Fibroblast of skin of right quadriceps (primary cell): ENCODE results near the gene IL22RA1.

Source experiments
- DNase-seq: peaks from one replicate; pipeline ENCODE4 v3.0.0-alpha.2; 2013

The IL22RA1 gene

GRCh38 chr1:24111996-24112779, 30.8 kb downstream of the IL22RA1 start, which contains the start of gene MYOM3:
Gene MYOM3 (minus strand): TSS chr1:24112135. CDS start chr1:24108636, 3,499 bp downstream.
- peak; percentile 69 for DNase-seq

- no peak for DNase-seq
These were observed 31.5 kb downstream of the IL22RA1 start for GRCh38 chr1:24111262-24111995.

GRCh38 chr1:24110642-24111261, 32.2 kb downstream of the IL22RA1 start:
- no peak for DNase-seq

GRCh38 chr1:24109686-24110475, 33.1 kb downstream of the IL22RA1 start:
- DNase-seq, result no peak

GRCh38 chr1:24109166-24109483, 33.8 kb downstream of the IL22RA1 start:
- no peak for DNase-seq

GRCh38 chr1:24108334-24109165, 34.4 kb downstream of the IL22RA1 start:
- DNase-seq, result peak; percentile 75

GRCh38 chr1:24107462-24108138, 35.3 kb downstream of the IL22RA1 start:
- peak; percentile 45 for DNase-seq

- DNase-seq, result no peak
These were observed 37.4 kb downstream of the IL22RA1 start for GRCh38 chr1:24105368-24106160.

- DNase-seq, result no peak
These were observed 38.1 kb downstream of the IL22RA1 start for GRCh38 chr1:24104854-24105253.

GRCh38 chr1:24103879-24104278, 39.1 kb downstream of the IL22RA1 start:
- no peak for DNase-seq

GRCh38 chr1:24103408-24103807, 39.5 kb downstream of the IL22RA1 start:
- no peak for DNase-seq

- DNase-seq, result no peak
These were observed 40.0 kb downstream of the IL22RA1 start for GRCh38 chr1:24102961-24103360.

GRCh38 chr1:24101796-24102586, 40.9 kb downstream of the IL22RA1 start:
- DNase-seq, result no peak

GRCh38 chr1:24100945-24101737, 41.8 kb downstream of the IL22RA1 start:
- no peak for DNase-seq

GRCh38 chr1:24098943-24099638, 43.8 kb downstream of the IL22RA1 start:
- no peak for DNase-seq

- no peak for DNase-seq
These were observed 44.8 kb downstream of the IL22RA1 start for GRCh38 chr1:24098102-24098501.

GRCh38 chr1:24097663-24098062, 45.3 kb downstream of the IL22RA1 start:
- no peak for DNase-seq

GRCh38 chr1:24096739-24097103, 46.2 kb downstream of the IL22RA1 start:
- DNase-seq, result no peak
